C4-2B (cell line): ENCODE results near the gene TMEM132E.

Source experiments
- CTCF ChIP-seq: fragments of 450-650 bp; conservative IDR thresholded peaks from 2 replicates; pipeline ENCODE4 v1.5.1; 2017; ENCODE audit warnings: mild to moderate bottlenecking
- ZFX ChIP-seq: fragments of 450-650 bp; IDR thresholded peaks from 2 replicates; pipeline ENCODE4 v1.6.1; 2017

- no peak for TF ChIP-seq CTCF
- no peak for TF ChIP-seq ZFX
Observed at GRCh38 chr17:34623856-34624766, 44.7 kb downstream of the TMEM132E start.
